Panc1 (cell line): ENCODE results near the gene NDOR1. TPM values are rescaled to one million over a fixed set of nuclear protein-coding genes. Genes with fewer than 3 reads are reported as not detected.

Source experiments
- ATAC-seq: fragments of 200-7000 bp; cut with Tn5 transposase; 2 replicates; pipeline ENCODE4 v1.9.1; 2020; ENCODE audit warnings: mild to moderate bottlenecking, moderate library complexity
- BruUV-seq: library from RNA; stranded (reverse); fragments of 400-500 nt; replicated peaks from 2 replicates; lab custom pipeline; 2021; lab: Mats Ljungman, UMichigan
- CTCF ChIA-PET: fragments of 300-600 bp; sonication (Branson Sonifier 250); formaldehyde crosslinking; loops from one replicate; lab custom pipeline; 2022; ENCODE audit warnings: antibody characterized with exemption; lab: Charles Lee
- POLR2A ChIA-PET: fragments of 300-600 bp; sonication (Branson Sonifier 250); formaldehyde crosslinking; loops from one replicate; lab custom pipeline; 2022; ENCODE audit warnings: antibody characterized with exemption; lab: Charles Lee
- DNase-seq: peaks from one replicate; pipeline ENCODE4 v3.0.0-alpha.2; 2010; ENCODE audit warnings: low read depth, low spot score
- H3K27ac ChIP-seq: 2 replicates; pipeline ENCODE4 v1.5.1; 2011; ENCODE audit warnings: mild to moderate bottlenecking, low read length, inconsistent platforms
- H3K27me3 ChIP-seq: fragments of 200-500 bp; sonication (Bioruptor generic); 2 replicates; pipeline ENCODE4 v1.6.0; 2014; ENCODE audit warnings: low read length, inconsistent platforms; ENCODE audit not compliant: control insufficient read depth, insufficient read depth
- H3K36me3 ChIP-seq: fragments of 200-500 bp; sonication (Bioruptor generic); 2 replicates; pipeline ENCODE4 v1.5.1; 2014; ENCODE audit warnings: inconsistent platforms, mild to moderate bottlenecking, low read length, moderate library complexity; ENCODE audit not compliant: control insufficient read depth, insufficient read depth
- H3K4me1 ChIP-seq: 2 replicates; pipeline ENCODE4 v1.5.1; 2011; ENCODE audit warnings: inconsistent platforms, mild to moderate bottlenecking, low read length, moderate library complexity; ENCODE audit not compliant: control insufficient read depth, insufficient read depth
- H3K4me3 ChIP-seq, 2 experiments: 2 replicates each; pipeline ENCODE4 v1.5.1; 2011 to 2012; ENCODE audit warnings: low read depth in 2 of 2, low read length in 2 of 2, mild to moderate bottlenecking in 2 of 2, inconsistent platforms in 1 of 2, moderate library complexity in 1 of 2
- H3K9me3 ChIP-seq: fragments of 200-500 bp; sonication (Bioruptor generic); 2 replicates; pipeline ENCODE4 v1.5.1; 2014; ENCODE audit warnings: low read depth, mild to moderate bottlenecking, inconsistent platforms, low read length, moderate library complexity; ENCODE audit not compliant: control insufficient read depth, insufficient read depth
- CTCF ChIP-seq: fragments of 450-650 bp; IDR thresholded peaks from 2 replicates; pipeline ENCODE4 v1.5.1; 2017; ENCODE audit warnings: mild to moderate bottlenecking
- POLR2AphosphoS5 ChIP-seq: IDR thresholded peaks from 2 replicates; pipeline ENCODE4 v1.6.1; 2012; ENCODE audit warnings: mild to moderate bottlenecking, low read depth, low read length, moderate library complexity
- SIN3A ChIP-seq: IDR thresholded peaks from 2 replicates; pipeline ENCODE4 v1.6.1; 2012; ENCODE audit warnings: low read depth, mild to moderate bottlenecking, low read length, moderate library complexity, borderline replicate concordance; ENCODE audit not compliant: insufficient read depth
- in situ Hi-C: cut with HindIII; loops from 2 replicates; pipeline ENCODE4 v1.10.0; 2016; ENCODE audit warnings: low sequenced_read_pairs, low pct_unique_long_range_greater_than_20kb
- intact Hi-C: fragments of 100-400 bp; cut with micrococcal nuclease; formaldehyde crosslinking; loops from one replicate; pipeline ENCODE4 v1.10.0; 2022; ENCODE audit not compliant: unreplicated experiment
- microRNA-seq: library from miRNA; unstranded; fragments of <30 nt; microRNA quantifications from one replicate; pipeline ENCODE4 v1.1.0, GENCODE V29; 2020; ENCODE audit not compliant: unreplicated experiment
- total RNA-seq: library from RNA; stranded (reverse); gene quantifications from one replicate; pipeline ENCODE4 v1.2.1, GENCODE V29; 2021; ENCODE audit not compliant: unreplicated experiment

Gene NDOR1
- total RNA-seq, 1 experiment from 2014 or later, result 15.6 TPM

- no TSS peak for BruUV-seq
- DNase-seq (no peak), ATAC-seq (no peak)
- CTCF ChIA-PET, result interaction anchor here (0.6 kb wide), 1 partner anchor 18 kb away, joined by 3 read pairs; no protein-coding TSS in a partner anchor
- H3K4me3 ChIP-seq, result no peak overlapping the region
- intact Hi-C loops (no loop called here), in situ Hi-C loops (no loop called here)
- no peak overlapping the region for H3K27ac ChIP-seq
- TF ChIP-seq POLR2AphosphoS5 (no peak), CTCF (no peak), SIN3A (no peak)
- H3K9me3 ChIP-seq, result no peaks in the 10 kb centered on the region
- H3K36me3 ChIP-seq, result no peaks in the 10 kb centered on the region
- H3K4me1 ChIP-seq, result no peaks in the 10 kb centered on the region
- H3K27me3 ChIP-seq, result no peaks in the 10 kb centered on the region
- POLR2A ChIA-PET, result no interaction called here
Observed at GRCh38 chr9:137266162-137266527, 60.6 kb downstream of the NDOR1 start.

Small RNA genes within 50 kb of the gene (microRNA-seq; reads per million reads assigned to microRNA genes)
- not detected for gene MIR3621

Other genes starting within 250 kb of the NDOR1 start
- 13.7 TPM for gene PTGDS, start 228.2 kb upstream of the NDOR1 start, total RNA-seq
- gene LCNL1, start 222.7 kb upstream of the NDOR1 start, total RNA-seq, result 0.82 TPM
- gene PAXX, start 213.3 kb upstream of the NDOR1 start, total RNA-seq, result 64.0 TPM
- 6.2 TPM for gene CLIC3, start 209.1 kb upstream of the NDOR1 start, total RNA-seq
- 27.0 TPM for gene ABCA2, start 177.5 kb upstream of the NDOR1 start, total RNA-seq
- not detected for gene FUT7, start 173.6 kb upstream of the NDOR1 start, total RNA-seq
- 43.5 TPM for gene NPDC1, start 159.5 kb upstream of the NDOR1 start, total RNA-seq
- gene ENTPD2, start 151.6 kb upstream of the NDOR1 start, total RNA-seq, result 2.8 TPM
- gene SAPCD2, start 135.1 kb upstream of the NDOR1 start, total RNA-seq, result 18.4 TPM
- 23.1 TPM for gene UAP1L1, start 128.2 kb upstream of the NDOR1 start, total RNA-seq
- 57.2 TPM for gene MAN1B1, start 118.7 kb upstream of the NDOR1 start, total RNA-seq
- gene DPP7, start 91.0 kb upstream of the NDOR1 start, total RNA-seq, result 236 TPM
- 4.9 TPM for gene GRIN1, start 66.5 kb upstream of the NDOR1 start, total RNA-seq
- gene LRRC26, start 35.6 kb upstream of the NDOR1 start, total RNA-seq, result 0.69 TPM
- not detected for gene TMEM210, start 33.6 kb upstream of the NDOR1 start, total RNA-seq
- gene ANAPC2, start 17.1 kb upstream of the NDOR1 start, total RNA-seq, result 46.0 TPM
- gene SSNA1, start 17.0 kb upstream of the NDOR1 start, total RNA-seq, result 86.9 TPM
- 21.7 TPM for gene TPRN, start 5.0 kb upstream of the NDOR1 start, total RNA-seq
- gene TMEM203, start 52 bp upstream of the NDOR1 start, total RNA-seq, result 25.4 TPM
- gene RNF208, start 16.5 kb downstream of the NDOR1 start, total RNA-seq, result 11.5 TPM
- gene CYSRT1, start 19.5 kb downstream of the NDOR1 start, total RNA-seq, result 0.67 TPM
- gene RNF224, start 21.8 kb downstream of the NDOR1 start, total RNA-seq, result 0.15 TPM
- not detected for gene SLC34A3, start 25.2 kb downstream of the NDOR1 start, total RNA-seq
- gene TUBB4B, start 35.6 kb downstream of the NDOR1 start, total RNA-seq, result 265 TPM
- gene STPG3, start 45.6 kb downstream of the NDOR1 start, total RNA-seq, result 0.26 TPM
- 62.4 TPM for gene NELFB, start 49.6 kb downstream of the NDOR1 start, total RNA-seq
- 37.1 TPM for gene TOR4A, start 72.0 kb downstream of the NDOR1 start, total RNA-seq
- 16.9 TPM for gene NRARP, start 96.6 kb downstream of the NDOR1 start, total RNA-seq
- gene EXD3, start 217.5 kb downstream of the NDOR1 start, total RNA-seq, result 9.2 TPM
- gene NOXA1, start 217.7 kb downstream of the NDOR1 start, total RNA-seq, result 3.7 TPM
- gene ENTPD8, start 235.7 kb downstream of the NDOR1 start, total RNA-seq, result 3.9 TPM